SK-N-SH treated with all-trans-retinoic acid at 6 μM for 48 hours (cell line): ENCODE measurements around the gene TNFRSF13B.

ENCODE experiments used
- ARNTL ChIP-seq: fragments of 450-650 bp; formaldehyde crosslinking; IDR thresholded peaks from 2 replicates; pipeline ENCODE4 v1.5.0; 2020; ENCODE audit warnings: low read depth, mild to moderate bottlenecking, moderate library complexity, borderline replicate concordance
- BACH2 ChIP-seq: fragments of 250-450 bp; sonication (Bioruptor Pico); IDR thresholded peaks from 2 replicates; pipeline ENCODE4 v1.9.0; 2021; ENCODE audit warnings: mild to moderate bottlenecking, borderline replicate concordance
- CSDC2 ChIP-seq: fragments of 250-450 bp; sonication (Bioruptor Pico); IDR thresholded peaks from 2 replicates; pipeline ENCODE4 v1.5.0; 2020; ENCODE audit warnings: mild to moderate bottlenecking, moderate library complexity
- ESRRG ChIP-seq: fragments of 250-450 bp; sonication (Bioruptor Pico); IDR thresholded peaks from 2 replicates; pipeline ENCODE4 v1.6.1; 2021; ENCODE audit warnings: mild to moderate bottlenecking
- PATZ1 ChIP-seq: fragments of 250-450 bp; sonication (Bioruptor Pico); IDR thresholded peaks from 2 replicates; pipeline ENCODE4 v1.8.0; 2020; ENCODE audit warnings: mild to moderate bottlenecking, moderate library complexity, borderline replicate concordance
- RARB ChIP-seq: fragments of 250-450 bp; sonication (Bioruptor Pico); IDR thresholded peaks from 2 replicates; pipeline ENCODE4 v1.8.0; 2021; ENCODE audit warnings: mild to moderate bottlenecking, moderate library complexity
- TF ChIP-seq, protein P1 (sequence below): fragments of 250-450 bp; sonication (Bioruptor Pico); IDR thresholded peaks from 2 replicates; pipeline ENCODE4 v1.5.1; 2020; ENCODE audit warnings: low read depth, mild to moderate bottlenecking, moderate library complexity

GRCh38 chr17:17018612-17019429, 46.9 kb upstream of the TNFRSF13B start:
- no peak for TF ChIP-seq RARB (CRISPR knock-in tag)
- TF ChIP-seq PATZ1 (CRISPR knock-in tag) = no peak
- TF ChIP-seq, protein P1, sequence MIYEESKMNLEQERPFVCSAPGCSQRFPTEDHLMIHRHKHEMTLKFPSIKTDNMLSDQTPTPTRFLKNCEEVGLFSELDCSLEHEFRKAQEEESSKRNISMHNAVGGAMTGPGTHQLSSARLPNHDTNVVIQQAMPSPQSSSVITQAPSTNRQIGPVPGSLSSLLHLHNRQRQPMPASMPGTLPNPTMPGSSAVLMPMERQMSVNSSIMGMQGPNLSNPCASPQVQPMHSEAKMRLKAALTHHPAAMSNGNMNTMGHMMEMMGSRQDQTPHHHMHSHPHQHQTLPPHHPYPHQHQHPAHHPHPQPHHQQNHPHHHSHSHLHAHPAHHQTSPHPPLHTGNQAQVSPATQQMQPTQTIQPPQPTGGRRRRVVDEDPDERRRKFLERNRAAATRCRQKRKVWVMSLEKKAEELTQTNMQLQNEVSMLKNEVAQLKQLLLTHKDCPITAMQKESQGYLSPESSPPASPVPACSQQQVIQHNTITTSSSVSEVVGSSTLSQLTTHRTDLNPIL (CRISPR knock-in tag) = no peak
- TF ChIP-seq ESRRG (CRISPR knock-in tag) = no peak
- TF ChIP-seq BACH2 (CRISPR knock-in tag) = no peak
- no peak for TF ChIP-seq ARNTL (CRISPR knock-in tag)
- TF ChIP-seq CSDC2 (CRISPR knock-in tag) = no peak
